ENCODE results near the gene C16orf92.

Gene C16orf92

DNA sequence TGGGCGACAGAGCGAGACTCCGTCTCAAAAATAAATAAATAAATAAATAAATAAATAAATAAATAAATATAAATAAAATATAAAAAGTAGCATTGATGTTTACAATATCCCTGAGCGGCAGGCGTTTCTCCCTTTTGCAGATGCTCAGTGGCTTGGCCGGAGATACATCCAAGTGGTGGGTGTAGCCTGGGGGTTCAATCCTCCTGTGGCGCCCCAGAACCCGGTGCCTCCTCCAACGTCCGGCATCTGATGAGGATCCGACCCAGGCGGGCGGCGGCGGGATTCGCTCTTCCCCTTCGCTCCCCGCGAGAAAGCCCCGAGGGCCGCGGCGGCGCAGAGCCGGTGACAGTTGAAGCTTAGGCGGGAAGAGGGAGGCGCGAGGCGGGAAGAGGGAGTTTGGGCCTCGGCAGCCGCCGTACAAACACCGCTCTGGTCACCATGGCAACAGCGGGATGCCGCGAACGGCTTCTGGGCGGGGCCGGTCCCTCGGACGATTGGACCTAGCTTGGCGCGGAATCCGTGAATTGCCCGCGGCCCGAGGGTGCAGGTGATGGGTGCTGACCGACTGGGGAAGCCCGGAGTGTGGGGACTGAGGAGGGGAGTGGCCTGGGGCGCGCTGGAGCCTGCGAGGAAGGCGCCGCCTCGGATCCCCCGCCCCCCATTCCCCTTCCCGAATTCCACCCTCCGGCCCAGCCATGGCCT lies 29.8 kb downstream of the C16orf92 start:
- H4K20me1 ChIP-seq (ENCODE audit: low read depth, low read length) = no peaks in the 10 kb centered on the region
- H3K27me3 ChIP-seq (ENCODE audit: low read length) = no peaks in the 10 kb centered on the region
- H3K9ac ChIP-seq (ENCODE audit: low read length) = peak overlapping the region; percentile 70
- H3K9me2 ChIP-seq (replicated peaks; ENCODE audit: insufficient read depth, low read length) = no peaks in the 10 kb centered on the region
- H3K4me3 ChIP-seq (ENCODE audit: insufficient read depth, low read length, poor library complexity, severe bottlenecking) = peak overlapping the region; percentile 65
- H3K79me2 ChIP-seq (ENCODE audit: insufficient read depth, low read length) = no peaks in the 10 kb centered on the region
- peak overlapping the region; percentile 89 for H2AFZ ChIP-seq (ENCODE audit: low read depth, low read length, severe bottlenecking)
- H3K36me3 ChIP-seq (ENCODE audit: low read length) = no peaks in the 10 kb centered on the region
- H3K4me2 ChIP-seq (ENCODE audit: low read depth, low read length, poor library complexity, severe bottlenecking) = peak overlapping the region; percentile 97
- no peak for TF ChIP-seq EZH2phosphoT487 (conservative IDR thresholded peaks at IDR 0.05; ENCODE audit: low read length)
- TF ChIP-seq, protein P1, sequence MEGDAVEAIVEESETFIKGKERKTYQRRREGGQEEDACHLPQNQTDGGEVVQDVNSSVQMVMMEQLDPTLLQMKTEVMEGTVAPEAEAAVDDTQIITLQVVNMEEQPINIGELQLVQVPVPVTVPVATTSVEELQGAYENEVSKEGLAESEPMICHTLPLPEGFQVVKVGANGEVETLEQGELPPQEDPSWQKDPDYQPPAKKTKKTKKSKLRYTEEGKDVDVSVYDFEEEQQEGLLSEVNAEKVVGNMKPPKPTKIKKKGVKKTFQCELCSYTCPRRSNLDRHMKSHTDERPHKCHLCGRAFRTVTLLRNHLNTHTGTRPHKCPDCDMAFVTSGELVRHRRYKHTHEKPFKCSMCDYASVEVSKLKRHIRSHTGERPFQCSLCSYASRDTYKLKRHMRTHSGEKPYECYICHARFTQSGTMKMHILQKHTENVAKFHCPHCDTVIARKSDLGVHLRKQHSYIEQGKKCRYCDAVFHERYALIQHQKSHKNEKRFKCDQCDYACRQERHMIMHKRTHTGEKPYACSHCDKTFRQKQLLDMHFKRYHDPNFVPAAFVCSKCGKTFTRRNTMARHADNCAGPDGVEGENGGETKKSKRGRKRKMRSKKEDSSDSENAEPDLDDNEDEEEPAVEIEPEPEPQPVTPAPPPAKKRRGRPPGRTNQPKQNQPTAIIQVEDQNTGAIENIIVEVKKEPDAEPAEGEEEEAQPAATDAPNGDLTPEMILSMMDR (IDR thresholded peaks at IDR 0.05; ENCODE audit: insufficient read depth, low read length, poor library complexity, severe bottlenecking) = no peak
- no peaks in the 10 kb centered on the region for H3K9me3 ChIP-seq (ENCODE audit: insufficient read depth, low read length)
- no peaks in the 10 kb centered on the region; the same call in 1 of the 2 replicates for H3F3A ChIP-seq (ENCODE audit: insufficient read depth)
- H3K27ac ChIP-seq (ENCODE audit: low read depth, low read length) = peak overlapping the region; percentile 69

DNA sequence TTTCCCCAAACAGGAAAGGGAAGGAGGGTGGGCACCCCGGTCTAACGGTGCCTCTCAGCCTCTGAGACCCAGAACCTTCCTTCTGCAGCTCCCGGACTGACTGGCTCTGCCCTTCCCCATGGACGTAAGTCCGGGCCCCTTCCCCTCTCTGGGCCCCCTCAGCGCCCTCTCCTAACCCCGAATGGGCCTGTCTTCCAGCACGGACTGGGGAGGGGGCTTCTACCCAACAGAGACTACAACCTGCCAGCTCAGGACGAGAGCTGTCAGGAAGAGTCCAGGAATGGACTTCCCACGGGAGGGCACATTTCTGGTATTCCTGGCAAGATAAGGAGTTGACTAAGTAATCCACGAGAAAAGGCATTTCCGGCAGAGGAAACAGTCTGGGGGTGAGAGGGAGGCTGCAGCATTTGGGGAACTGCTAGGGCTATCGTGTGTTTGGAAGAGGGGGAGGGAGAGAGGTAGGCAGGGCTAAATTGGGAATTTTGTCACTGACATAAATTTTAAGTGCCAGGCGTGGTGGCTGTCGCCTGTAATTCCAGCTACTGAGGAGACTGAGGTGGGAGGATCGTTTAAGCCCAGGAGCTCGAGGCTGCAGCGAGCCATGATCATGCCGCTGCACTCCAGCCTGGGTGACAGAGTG lies 30.5 kb downstream of the C16orf92 start:
- Histone ChIP-seq H3K9me3 (ENCODE audit: insufficient read depth, low read length) (no peaks in the 10 kb centered on the region), H3K4me3 (ENCODE audit: insufficient read depth, low read length, poor library complexity, severe bottlenecking) (peak overlapping the region; percentile 65), H3K27ac (ENCODE audit: low read depth, low read length) (no peak overlapping the region), H3K27me3 (ENCODE audit: low read length) (no peaks in the 10 kb centered on the region), H3K9me2 (replicated peaks; ENCODE audit: insufficient read depth, low read length) (no peaks in the 10 kb centered on the region), H3K36me3 (ENCODE audit: low read length) (no peaks in the 10 kb centered on the region), H4K20me1 (ENCODE audit: low read depth, low read length) (no peaks in the 10 kb centered on the region), H3F3A (ENCODE audit: insufficient read depth) (no peaks in the 10 kb centered on the region; the same call in 1 of the 2 replicates), H3K4me2 (ENCODE audit: low read depth, low read length, poor library complexity, severe bottlenecking) (peak overlapping the region; percentile 97), H2AFZ (ENCODE audit: low read depth, low read length, severe bottlenecking) (peak overlapping the region; percentile 89), H3K79me2 (ENCODE audit: insufficient read depth, low read length) (no peaks in the 10 kb centered on the region), H3K9ac (ENCODE audit: low read length) (peak overlapping the region; percentile 70)
- TF ChIP-seq, protein P1 (IDR thresholded peaks at IDR 0.05; ENCODE audit: insufficient read depth, low read length, poor library complexity, severe bottlenecking) = no peak
- TF ChIP-seq EZH2phosphoT487 (conservative IDR thresholded peaks at IDR 0.05; ENCODE audit: low read length) = no peak

DNA sequence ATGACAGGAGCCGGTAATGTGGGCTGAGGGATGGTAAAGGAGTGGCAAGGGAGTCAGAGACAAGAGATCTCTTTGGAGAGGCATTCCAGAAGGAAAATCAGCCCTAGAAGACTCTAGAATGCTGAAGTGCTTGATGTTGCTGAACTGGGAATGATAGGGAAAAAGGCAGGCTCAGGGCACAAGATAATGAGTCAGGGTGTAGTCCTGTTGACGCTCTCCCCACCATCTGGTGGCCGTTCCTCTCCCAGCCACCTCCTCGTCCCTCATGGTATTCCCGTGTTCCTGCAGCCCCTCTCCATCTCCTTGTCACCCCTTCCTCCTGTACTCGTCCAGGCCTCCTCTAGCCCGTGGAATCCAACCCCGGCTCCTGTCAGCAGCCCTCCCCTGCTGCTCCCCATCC lies 31.5 kb downstream of the C16orf92 start:
- H3K27ac ChIP-seq (ENCODE audit: low read depth, low read length) = no peak overlapping the region
- no peaks in the 10 kb centered on the region for H3K9me3 ChIP-seq (ENCODE audit: insufficient read depth, low read length)
- no peak overlapping the region for H2AFZ ChIP-seq (ENCODE audit: low read depth, low read length, severe bottlenecking)
- no peak overlapping the region for H3K4me3 ChIP-seq (ENCODE audit: insufficient read depth, low read length, poor library complexity, severe bottlenecking)
- no peak overlapping the region for H3K9ac ChIP-seq (ENCODE audit: low read length)
- H3K9me2 ChIP-seq (replicated peaks; ENCODE audit: insufficient read depth, low read length) = no peaks in the 10 kb centered on the region
- H3K27me3 ChIP-seq (ENCODE audit: low read length) = no peaks in the 10 kb centered on the region
- no peaks in the 10 kb centered on the region for H3K36me3 ChIP-seq (ENCODE audit: low read length)
- H3K79me2 ChIP-seq (ENCODE audit: insufficient read depth, low read length) = no peaks in the 10 kb centered on the region
- no peak overlapping the region for H3K4me2 ChIP-seq (ENCODE audit: low read depth, low read length, poor library complexity, severe bottlenecking)
- no peaks in the 10 kb centered on the region for H4K20me1 ChIP-seq (ENCODE audit: low read depth, low read length)
- H3F3A ChIP-seq (ENCODE audit: insufficient read depth) = no peaks in the 10 kb centered on the region; the same call in 1 of the 2 replicates
- TF ChIP-seq EZH2phosphoT487 (conservative IDR thresholded peaks at IDR 0.05; ENCODE audit: low read length) = no peak
- TF ChIP-seq, protein P1 (IDR thresholded peaks at IDR 0.05; ENCODE audit: insufficient read depth, low read length, poor library complexity, severe bottlenecking) = no peak
